Stimulated activated CD4-positive, alpha-beta T cell treated with anti-CD3 and anti-CD28 coated beads, Interleukin-12 subunit alpha, Interleukin-12 subunit beta, amount 100 ng/mL, for 48 hours (primary cell): Measurements from ENCODE around the gene ZNF470.

Experiments
- DNase-seq, 3 donors: peaks; one replicate each; pipeline ENCODE4 v3.0.0-alpha.2; 2020; ENCODE audit warnings: low read depth in 2 of 3, low spot score in 1 of 3

ZNF470 gene

DNA sequence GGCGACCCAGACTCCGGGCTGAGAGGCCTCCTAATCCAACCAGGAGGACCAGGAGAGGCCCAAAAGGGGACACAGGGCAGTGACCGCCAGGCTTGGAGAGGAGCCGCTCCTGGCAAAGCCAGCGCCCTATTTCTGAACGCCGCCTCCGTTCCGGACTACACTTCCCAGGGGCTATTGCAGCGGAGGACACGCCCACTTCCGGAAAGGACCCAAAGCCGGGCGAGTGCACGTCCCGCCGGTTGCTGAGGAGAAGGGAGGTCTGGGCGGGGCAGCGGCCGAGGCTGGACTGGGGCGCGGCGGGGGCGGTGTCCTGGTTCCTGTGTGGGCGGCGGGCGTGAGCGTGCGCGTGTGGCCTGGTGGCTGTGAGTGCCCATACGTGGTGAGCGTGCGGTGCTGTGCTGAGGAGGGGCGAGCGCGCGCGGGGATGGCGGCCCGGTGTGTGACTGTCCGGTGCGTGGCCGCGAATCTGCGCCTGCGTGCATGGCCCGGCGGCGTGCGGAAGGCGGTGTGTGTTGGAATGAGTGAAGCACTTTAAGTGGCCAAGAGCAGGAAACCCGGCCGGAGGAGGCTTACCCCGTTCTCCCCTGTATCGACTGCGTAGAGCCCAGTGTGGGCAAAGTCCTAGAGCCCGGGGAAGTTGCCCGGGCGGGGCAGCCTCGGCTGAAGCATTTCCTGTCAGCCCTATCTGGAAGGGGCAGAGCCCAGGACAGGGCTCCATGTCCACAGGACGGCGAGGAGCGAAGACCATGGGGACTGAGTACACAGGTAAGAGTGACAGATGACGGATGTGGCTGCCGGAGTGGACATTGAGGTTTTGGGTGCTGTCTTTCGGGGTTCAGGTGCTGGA is at the start of gene ZNF470:
Gene ZNF470 (plus strand): TSS at position 195 of the 847 bp plus-strand sequence. CDS start 2,844 bp downstream, outside the sequence.
- DNase-seq, result peak; percentile 73 to 85 (median 80)

GRCh38 chr19:56525214-56525860 is 41.9 kb upstream of the ZNF470 start:
- no peak for DNase-seq

DNA sequence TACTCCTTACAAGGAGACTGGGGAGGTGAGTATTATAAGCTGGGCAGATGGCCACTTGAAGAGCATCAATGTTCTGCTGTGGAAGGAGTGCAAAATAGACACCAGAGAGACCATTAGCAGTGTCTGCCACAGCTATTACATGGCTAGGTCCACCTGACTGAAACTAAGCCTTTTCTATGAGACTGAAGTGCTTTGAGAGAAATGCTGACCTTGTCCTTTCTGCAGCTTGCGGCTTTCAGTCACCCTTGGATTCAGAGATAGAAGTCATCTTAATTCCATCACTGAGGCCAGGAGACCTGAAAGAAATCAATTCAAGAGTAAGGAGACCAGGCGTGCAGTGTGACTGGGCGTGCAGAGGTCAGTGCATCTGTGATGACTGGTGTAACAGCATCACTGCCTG is 29.8 kb upstream of the ZNF470 start:
- no peak for DNase-seq

DNA sequence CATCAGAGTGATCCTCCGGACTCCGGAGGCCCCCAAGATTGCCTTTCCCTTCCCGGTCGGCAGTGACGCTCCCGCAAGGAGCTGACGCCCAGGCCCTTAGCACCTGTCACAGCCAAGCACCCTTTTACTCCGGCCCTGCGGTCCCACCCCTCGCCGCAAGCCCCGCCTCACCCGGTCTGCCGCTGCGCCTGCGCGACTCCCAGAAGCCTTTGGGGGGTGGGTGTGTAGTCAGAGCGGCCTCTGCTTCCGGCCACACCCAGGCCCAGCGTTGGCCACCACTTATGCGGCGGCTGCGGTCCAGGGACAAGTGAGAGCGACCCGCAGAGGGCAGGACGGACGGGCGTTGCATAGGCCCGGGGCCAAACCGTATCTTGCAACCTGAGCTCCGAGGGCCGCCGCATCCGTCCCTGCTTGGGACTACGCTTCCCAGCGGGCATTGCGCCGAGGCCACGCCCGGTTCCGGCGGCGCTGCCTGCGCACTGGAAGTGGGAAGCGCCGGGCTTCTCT is 29.0 kb upstream of the ZNF470 start:
- DNase-seq, result peak; percentile 80 to 83 (median 83)

- peak in 1 of 3 donors; percentile 38 for DNase-seq
Observed at GRCh38 chr19:56538761-56539263, 28.5 kb upstream of the ZNF470 start, which contains the start of gene ZFP28. TSS of gene ZFP28 (plus strand) at chr19:56538948. CDS start at chr19:56539019, 71 bp downstream.

- no peak for DNase-seq
Observed at GRCh38 chr19:56543776-56544175, 23.5 kb upstream of the ZNF470 start.

GRCh38 chr19:56547535-56547934 is 19.7 kb upstream of the ZNF470 start:
- no peak for DNase-seq

DNA sequence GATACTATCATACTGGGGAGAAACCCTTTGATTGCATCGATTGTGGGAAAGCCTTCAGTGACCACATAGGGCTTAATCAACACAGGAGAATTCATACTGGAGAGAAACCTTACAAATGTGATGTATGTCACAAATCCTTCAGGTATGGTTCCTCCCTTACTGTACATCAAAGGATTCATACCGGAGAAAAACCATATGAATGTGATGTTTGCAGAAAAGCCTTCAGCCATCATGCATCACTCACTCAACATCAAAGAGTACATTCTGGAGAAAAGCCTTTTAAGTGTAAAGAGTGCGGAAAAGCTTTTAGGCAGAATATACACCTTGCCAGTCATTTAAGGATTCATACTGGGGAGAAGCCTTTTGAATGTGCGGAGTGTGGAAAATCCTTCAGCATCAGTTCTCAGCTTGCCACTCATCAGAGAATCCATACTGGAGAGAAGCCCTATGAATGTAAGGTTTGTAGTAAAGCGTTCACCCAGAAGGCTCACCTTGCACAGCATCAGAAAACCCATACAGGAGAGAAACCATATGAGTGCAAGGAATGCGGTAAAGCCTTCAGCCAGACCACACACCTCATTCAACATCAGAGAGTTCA is 12.9 kb upstream of the ZNF470 start:
- DNase-seq, result no peak

DNA sequence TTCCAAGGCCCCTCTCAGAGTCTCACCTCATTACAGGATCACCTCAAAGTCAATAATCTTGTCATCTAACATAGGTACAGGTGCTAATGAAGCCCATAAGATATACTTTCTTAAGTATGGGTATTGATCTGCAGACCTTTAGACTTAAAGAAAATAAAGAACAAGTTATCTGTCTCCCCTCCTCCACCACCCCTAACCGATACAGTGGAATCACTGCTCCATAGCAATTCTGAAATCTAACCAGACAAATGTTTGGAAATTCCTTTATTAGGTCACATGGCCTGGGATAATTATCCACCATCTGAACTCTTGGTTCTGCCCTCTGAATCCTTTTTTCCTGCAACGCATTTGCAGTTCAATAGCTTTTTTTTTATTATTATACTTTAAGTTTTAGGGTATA is 4.5 kb upstream of the ZNF470 start:
- DNase-seq, result no peak

GRCh38 chr19:56566904-56567273 is 379 bp upstream of the ZNF470 start:
- DNase-seq, result peak; percentile 3 to 32 (median 32)

DNA sequence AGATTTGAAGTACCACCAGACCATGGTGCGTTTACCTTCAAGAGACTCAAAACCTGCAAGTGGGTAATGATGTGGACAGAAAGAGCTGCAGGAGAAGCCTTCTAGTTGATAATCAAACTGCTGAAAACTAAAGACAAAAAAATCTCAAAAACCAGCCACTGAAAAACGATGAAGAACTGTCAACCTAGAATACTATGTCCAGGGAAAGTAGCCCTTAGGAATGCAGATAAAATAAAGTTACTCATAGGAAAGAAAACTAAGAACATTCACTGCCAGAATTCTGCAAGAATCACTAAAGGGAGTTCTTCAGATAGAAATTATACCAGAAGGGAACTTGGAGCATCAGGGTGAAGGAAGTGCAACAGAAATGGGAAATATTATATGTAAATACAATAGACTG is 5.3 kb downstream of the ZNF470 start:
- DNase-seq, result no peak

- no peak for DNase-seq
Observed at GRCh38 chr19:56573914-56574313, 6.6 kb downstream of the ZNF470 start.

- no peak for DNase-seq
Observed at GRCh38 chr19:56577719-56578602, 10.7 kb downstream of the ZNF470 start.

DNA sequence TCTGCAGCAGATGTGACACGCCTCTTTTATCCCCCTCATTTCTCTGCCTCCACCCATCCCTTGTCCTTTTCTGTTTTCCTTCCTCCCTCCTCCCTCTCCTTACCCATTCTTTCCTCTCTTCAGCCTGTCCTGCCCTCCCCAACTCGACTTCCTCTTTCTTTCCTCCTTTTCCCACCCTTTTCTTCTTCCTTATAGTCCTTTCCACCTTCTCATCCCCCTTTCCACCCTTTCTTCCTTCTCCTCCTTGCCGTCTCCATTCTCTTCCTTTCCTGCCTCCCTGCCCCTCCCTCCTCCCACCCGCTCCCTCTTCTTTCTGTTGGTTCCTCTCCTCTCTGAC is 27.1 kb downstream of the ZNF470 start:
- no peak for DNase-seq

- peak; percentile 74 to 84 (median 81) for DNase-seq
Observed at GRCh38 chr19:56594783-56595547, 27.7 kb downstream of the ZNF470 start, which contains the start of gene ZNF71. TSS of gene ZNF71 (plus strand) at chr19:56595302. CDS start at chr19:56601559, 6,257 bp downstream.

DNA sequence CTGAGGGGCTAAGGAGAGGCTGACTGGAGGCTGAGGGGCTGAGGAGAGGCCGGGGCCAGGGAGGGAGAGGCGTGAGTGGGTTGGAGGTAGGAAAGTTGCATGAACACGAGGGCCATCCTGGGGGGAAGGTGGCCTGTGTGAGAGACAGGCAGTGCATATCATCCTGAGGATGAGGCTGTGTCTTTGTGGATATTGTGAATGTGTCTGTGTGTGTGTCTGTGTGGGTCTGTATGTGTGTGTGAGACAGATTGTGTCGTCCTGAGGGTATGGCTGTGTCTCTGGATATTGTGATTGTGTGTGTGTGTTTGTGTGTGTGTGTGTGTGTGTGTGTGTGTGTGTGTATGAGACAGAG is 28.3 kb downstream of the ZNF470 start:
- DNase-seq, result no peak

DNA sequence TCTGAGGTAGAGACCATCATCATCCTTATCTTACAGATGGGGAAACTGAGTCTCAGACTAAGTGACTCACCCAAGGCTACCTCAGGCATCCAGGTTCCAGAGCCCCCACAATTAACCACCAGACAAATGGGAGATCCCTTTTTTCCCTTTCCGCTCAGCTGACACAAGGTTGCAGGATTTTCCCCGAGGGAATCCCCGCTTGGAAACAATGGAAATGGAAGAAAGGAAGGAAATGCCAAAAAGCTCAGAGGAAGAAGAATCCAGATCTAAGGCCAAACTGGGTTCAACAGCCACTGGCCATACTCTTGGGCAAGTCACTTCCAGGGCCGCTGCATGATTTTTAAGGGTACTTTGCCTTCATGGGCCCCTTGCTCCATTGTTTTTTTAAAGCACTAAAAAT is 29.4 kb downstream of the ZNF470 start:
- DNase-seq, result no peak

- no peak for DNase-seq
Observed at GRCh38 chr19:56597696-56598095, 30.4 kb downstream of the ZNF470 start.

DNA sequence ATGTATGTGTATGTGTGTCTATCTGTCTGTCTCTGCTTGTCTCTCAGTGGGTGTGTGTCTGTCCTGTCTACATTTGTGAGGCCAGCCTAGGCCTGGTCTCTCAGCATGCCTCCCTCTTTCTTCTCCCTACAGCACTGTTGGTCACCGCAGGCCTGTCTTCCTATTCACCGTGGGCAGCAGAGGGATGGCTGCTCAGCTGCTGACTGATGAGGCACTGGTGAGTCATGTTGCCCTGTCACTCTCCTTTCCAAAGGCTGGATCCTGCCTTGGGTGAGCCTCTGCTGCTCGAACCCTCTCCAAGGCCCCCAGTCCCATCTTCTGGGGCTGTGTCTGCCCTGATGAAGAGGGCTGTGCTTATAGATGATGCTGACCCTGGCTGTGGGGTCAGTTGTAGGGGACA is 34.1 kb downstream of the ZNF470 start:
- no peak for DNase-seq

- no peak for DNase-seq
Observed at GRCh38 chr19:56603829-56604228, 36.6 kb downstream of the ZNF470 start.
